WERI-Rb-1 (cell line): ENCODE data around the gene AK3.
"Not testable (repeated sequence)": the region's sequence is repeated elsewhere in the genome, so short reads cannot be mapped to it uniquely, and the experiment has no call there.

ENCODE experiments used
- DNase-seq: peaks from one replicate; pipeline ENCODE4 v3.0.0-alpha.2; 2020
- H3K27ac ChIP-seq: fragments of 250-450 bp; sonication (Bioruptor Pico); 2 replicates; pipeline ENCODE4 v1.5.1; 2020; ENCODE audit warnings: mild to moderate bottlenecking, moderate library complexity
- H3K27me3 ChIP-seq: fragments of 250-450 bp; sonication (Bioruptor Pico); 2 replicates; pipeline ENCODE4 v1.5.1; 2021; ENCODE audit warnings: mild to moderate bottlenecking, low read depth, moderate library complexity; ENCODE audit not compliant: insufficient read depth, severe bottlenecking
- H3K36me3 ChIP-seq: fragments of 250-450 bp; sonication (Bioruptor Pico); 2 replicates; pipeline ENCODE4 v1.5.1; 2020; ENCODE audit warnings: mild to moderate bottlenecking, moderate library complexity
- H3K4me3 ChIP-seq: 2 replicates; pipeline ENCODE4 v1.5.1; 2011; ENCODE audit warnings: low read depth, mild to moderate bottlenecking, control low read depth, low read length
- H3K9me3 ChIP-seq: fragments of 250-450 bp; sonication (Bioruptor Pico); 2 replicates; pipeline ENCODE4 v1.5.1; 2021; ENCODE audit warnings: mild to moderate bottlenecking, moderate library complexity; ENCODE audit not compliant: severe bottlenecking
- CTCF ChIP-seq: IDR thresholded peaks from 2 replicates; pipeline ENCODE4 v1.5.1; 2011; ENCODE audit warnings: low read depth, mild to moderate bottlenecking, control low read depth, inconsistent platforms, low read length

Gene AK3

GRCh38 chr9:4781408-4781807, 40.4 kb upstream of the AK3 start:
- DNase-seq, result no peak
- no peak for TF ChIP-seq CTCF
- Histone ChIP-seq H3K9me3 (no peaks in the 10 kb centered on the region), H3K27ac (no peak overlapping the region), H3K36me3 (no peaks in the 10 kb centered on the region), H3K4me3 (no peak overlapping the region), H3K27me3 (no peaks in the 10 kb centered on the region)

- H3K27me3 ChIP-seq, result no peaks in the 10 kb centered on the region
- TF ChIP-seq CTCF, result no peak
- H3K9me3 ChIP-seq, result no peaks in the 10 kb centered on the region
- no peak for DNase-seq
- no peak overlapping the region for H3K27ac ChIP-seq
- H3K4me3 ChIP-seq, result no peak overlapping the region
- H3K36me3 ChIP-seq, result no peaks in the 10 kb centered on the region
Observed at GRCh38 chr9:4780651-4781050, 39.6 kb upstream of the AK3 start.

GRCh38 chr9:4774958-4775357, 34.0 kb upstream of the AK3 start:
- H3K27me3 ChIP-seq, H3K4me3 ChIP-seq, H3K9me3 ChIP-seq, H3K27ac ChIP-seq, DNase-seq, H3K36me3 ChIP-seq: not testable (repeated sequence)

- H3K27ac ChIP-seq, result no peak overlapping the region
- no peaks in the 10 kb centered on the region for H3K27me3 ChIP-seq
- H3K9me3 ChIP-seq, result no peaks in the 10 kb centered on the region
- TF ChIP-seq CTCF, result no peak
- H3K4me3 ChIP-seq, result no peak overlapping the region
- DNase-seq, result no peak
- no peaks in the 10 kb centered on the region for H3K36me3 ChIP-seq
Observed at GRCh38 chr9:4774209-4774608, 33.2 kb upstream of the AK3 start.

GRCh38 chr9:4771788-4772187, 30.8 kb upstream of the AK3 start:
- H3K27ac ChIP-seq, result no peak overlapping the region
- no peaks in the 10 kb centered on the region for H3K27me3 ChIP-seq
- no peak for DNase-seq
- H3K4me3 ChIP-seq, result no peak overlapping the region
- no peak for TF ChIP-seq CTCF
- no peaks in the 10 kb centered on the region for H3K9me3 ChIP-seq
- H3K36me3 ChIP-seq, result no peaks in the 10 kb centered on the region

GRCh38 chr9:4769321-4770080, 28.5 kb upstream of the AK3 start:
- Histone ChIP-seq H3K4me3 (no peak overlapping the region), H3K9me3 (no peaks in the 10 kb centered on the region), H3K27ac (no peak overlapping the region), H3K27me3 (no peaks in the 10 kb centered on the region), H3K36me3 (no peaks in the 10 kb centered on the region)
- no peak for TF ChIP-seq CTCF
- no peak for DNase-seq
